GM10266 (cell line): ENCODE measurements around the gene SPATA3.

Experiments used
- DNase-seq: peaks from one replicate; pipeline ENCODE4 v3.0.0; 2012; ENCODE audit errors: extremely low spot score
- CTCF ChIP-seq: IDR thresholded peaks from 2 replicates; pipeline ENCODE4 v1.5.1; 2012; ENCODE audit warnings: mild to moderate bottlenecking, low read depth; ENCODE audit not compliant: control insufficient read depth, insufficient read depth; ENCODE audit errors: missing control alignments

Gene SPATA3

DNA sequence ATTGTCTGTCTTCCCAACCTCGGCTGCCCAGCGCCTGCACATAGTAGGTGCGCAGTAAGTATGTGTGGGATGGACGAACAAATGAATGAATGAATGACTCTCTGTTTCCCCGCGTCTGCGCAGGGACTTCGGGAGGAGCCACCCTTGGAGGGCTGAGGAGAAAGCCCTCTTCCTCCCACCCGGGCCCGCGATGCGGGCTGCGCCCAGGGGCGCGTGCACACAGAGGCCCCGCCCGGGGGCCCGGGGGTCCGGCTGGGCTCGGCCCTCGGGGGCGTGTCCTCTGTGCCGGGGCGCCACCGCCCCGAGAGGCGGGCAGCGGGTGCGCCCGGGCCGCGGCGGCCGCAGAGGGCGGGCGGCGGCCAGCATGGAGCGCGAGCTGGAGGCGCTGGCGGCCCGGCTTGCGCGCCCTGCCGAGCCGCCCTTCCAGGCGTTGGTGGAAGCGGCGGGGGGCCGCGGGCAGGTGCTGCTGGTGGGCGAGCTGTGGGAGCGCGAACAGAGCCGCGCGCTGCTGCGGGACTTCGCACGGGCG is 41.3 kb downstream of the SPATA3 start, which contains the start of gene C2orf72:
TSS of gene C2orf72 (plus strand) at position 322 of the 529 bp plus-strand sequence. CDS start at position 365, 43 bp downstream.
- peak; percentile 69 for DNase-seq
- TF ChIP-seq CTCF = no peak

- peak; percentile 36 for TF ChIP-seq CTCF
- peak; percentile 70 for DNase-seq
Observed at GRCh38 chr2:231037731-231038482, 42.0 kb downstream of the SPATA3 start.

DNA sequence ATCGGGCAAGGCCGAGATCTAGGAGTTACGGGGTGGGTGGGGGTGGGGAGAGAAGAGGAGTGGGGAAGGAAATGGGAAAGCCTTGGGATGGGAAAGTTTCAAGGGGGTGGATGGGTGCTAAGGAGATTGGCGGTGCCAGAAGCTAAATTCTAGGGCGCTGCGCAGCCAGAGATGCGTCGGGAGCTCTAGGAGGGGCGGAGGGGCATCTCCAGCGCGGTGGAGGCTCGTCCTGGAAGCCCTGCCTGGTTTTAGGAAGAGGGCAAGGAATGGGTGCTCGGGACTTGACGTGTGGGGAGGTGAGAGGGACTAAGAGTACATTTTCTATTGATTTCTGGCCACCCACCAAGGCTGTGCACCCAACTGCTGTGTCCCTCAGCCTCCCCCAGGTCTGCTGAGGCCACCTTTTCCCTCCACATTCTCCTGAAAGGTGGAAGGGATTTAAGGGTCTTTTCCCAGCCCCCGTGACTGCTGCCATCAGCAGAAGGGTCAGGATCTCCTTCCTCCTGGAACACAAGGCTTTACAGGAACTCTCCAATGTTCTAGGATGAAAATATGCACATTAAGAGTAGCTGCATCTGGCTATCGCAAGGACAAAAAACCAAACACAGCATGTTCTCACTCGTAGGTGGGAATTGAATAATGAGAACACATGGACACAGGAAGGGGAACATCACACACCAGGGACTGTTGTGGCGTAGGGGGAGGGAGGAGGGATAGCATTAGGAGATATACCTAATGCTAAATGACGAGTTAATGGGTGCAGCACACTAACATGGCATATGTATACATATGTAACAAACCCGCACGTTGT is 42.8 kb downstream of the SPATA3 start:
- TF ChIP-seq CTCF = no peak
- DNase-seq = no peak

GRCh38 chr2:231039294-231039664 is 43.4 kb downstream of the SPATA3 start:
- DNase-seq = no peak
- TF ChIP-seq CTCF = no peak

DNA sequence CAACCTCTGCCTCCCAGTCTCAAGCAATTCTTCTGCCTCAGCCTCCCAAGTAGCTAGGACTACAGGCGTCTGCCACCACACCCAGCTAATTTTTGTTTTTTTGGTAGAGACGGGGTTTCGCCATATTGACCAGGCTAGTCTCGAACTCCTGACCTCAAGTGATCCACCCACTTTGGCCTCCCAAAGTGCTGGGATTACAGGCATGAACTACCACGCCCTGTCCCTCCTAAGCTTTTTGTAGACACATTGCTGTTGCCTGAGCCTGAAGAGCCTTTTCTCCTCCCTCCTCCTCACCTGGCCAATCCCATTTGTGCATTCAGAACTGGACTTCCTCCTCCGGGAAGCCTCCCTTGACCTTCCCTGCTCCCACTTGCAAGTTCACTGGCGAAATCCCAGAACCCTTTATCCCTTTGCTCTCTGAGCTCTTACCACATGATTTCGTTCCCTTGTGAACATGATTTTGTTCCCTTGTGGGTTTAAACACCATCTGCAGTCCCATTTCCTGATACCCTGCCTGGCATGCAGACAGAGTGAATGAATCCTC is 44.0 kb downstream of the SPATA3 start:
- no peak for DNase-seq
- TF ChIP-seq CTCF = no peak

DNA sequence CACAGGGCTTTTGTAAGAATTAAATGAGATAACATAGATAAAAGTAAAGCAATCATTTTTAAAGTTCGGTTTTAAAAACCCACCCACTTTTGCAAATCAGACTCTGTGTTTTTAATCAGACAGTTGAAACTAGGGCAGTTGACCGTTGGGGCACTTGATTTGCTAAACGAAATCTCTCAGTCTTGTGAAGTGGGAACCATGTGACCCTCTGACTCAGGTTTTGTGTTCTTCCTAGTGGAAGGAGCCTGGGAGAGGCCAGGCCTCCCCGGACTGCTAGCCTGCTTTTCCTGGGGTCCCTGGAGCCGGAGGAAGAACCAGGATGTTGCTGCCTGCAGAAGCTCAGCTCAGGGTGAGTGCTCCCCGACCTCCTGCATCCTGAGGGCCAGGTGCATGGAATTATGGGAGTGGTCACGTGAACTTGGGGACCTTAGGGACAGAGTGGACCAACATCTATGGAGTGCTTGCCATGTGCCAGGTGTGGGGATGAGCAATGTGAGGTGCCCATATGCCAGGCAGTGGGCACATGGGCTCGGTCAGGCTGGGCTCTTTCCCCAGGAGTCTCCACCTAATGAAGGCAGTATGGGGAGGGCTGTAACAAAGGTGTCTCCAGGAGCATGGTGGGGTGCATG is 45.3 kb downstream of the SPATA3 start:
- DNase-seq = no peak
- TF ChIP-seq CTCF = no peak
